Measurements from ENCODE around the gene EXOSC5.
A peak's percentile ranks its signal among the peaks of the same experiment; 100 is the strongest.
"Not testable (repeated sequence)": the region's sequence is repeated elsewhere in the genome, so short reads cannot be mapped to it uniquely, and the experiment has no call there.

EXOSC5 gene

GRCh38 chr19:41364524-41365391, 32.4 kb downstream of the EXOSC5 start:
- DNase-seq: no peak

GRCh38 chr19:41363753-41364523, 33.2 kb downstream of the EXOSC5 start, which contains the start of gene B9D2:
Gene B9D2, minus strand, starts transcription at chr19:41364149. Its CDS starts 630 bp downstream, at chr19:41363519.
- DNase-seq: peak; percentile 99

GRCh38 chr19:41363371-41363752, 33.8 kb downstream of the EXOSC5 start:
- DNase-seq: no peak

- DNase-seq: no peak
These were observed 34.9 kb downstream of the EXOSC5 start for GRCh38 chr19:41362143-41362847.

- no peak for DNase-seq
These were observed 37.4 kb downstream of the EXOSC5 start for GRCh38 chr19:41359741-41360140.

- DNase-seq: no peak
These were observed 39.4 kb downstream of the EXOSC5 start for GRCh38 chr19:41357746-41358145.

- DNase-seq: no peak
These were observed 40.0 kb downstream of the EXOSC5 start for GRCh38 chr19:41356984-41357739.

GRCh38 chr19:41355802-41356201, 41.4 kb downstream of the EXOSC5 start:
- DNase-seq: no peak

- DNase-seq: no peak
These were observed 42.1 kb downstream of the EXOSC5 start for GRCh38 chr19:41355035-41355434.

- peak; percentile 45 for DNase-seq
These were observed 42.7 kb downstream of the EXOSC5 start for GRCh38 chr19:41354343-41354953.

GRCh38 chr19:41353466-41354342, 43.5 kb downstream of the EXOSC5 start, which contains the start of gene TGFB1:
Gene TGFB1, minus strand, starts transcription at chr19:41353922. Its CDS starts 878 bp downstream, at chr19:41353044.
- DNase-seq: peak; percentile 85

- peak; percentile 58 for DNase-seq
These were observed 44.3 kb downstream of the EXOSC5 start for GRCh38 chr19:41352609-41353465.

GRCh38 chr19:41352279-41352608, 44.9 kb downstream of the EXOSC5 start:
- no peak for DNase-seq

- peak; percentile 57 for DNase-seq
These were observed 45.6 kb downstream of the EXOSC5 start for GRCh38 chr19:41351339-41352245.

GRCh38 chr19:41350735-41351338, 46.3 kb downstream of the EXOSC5 start:
- no peak for DNase-seq

GRCh38 chr19:41346916-41347315, 50.2 kb downstream of the EXOSC5 start:
- DNase-seq: not testable (repeated sequence)

GRCh38 chr19:41344162-41344561, 53.0 kb downstream of the EXOSC5 start:
- no peak for DNase-seq
